GM12878 (cell line): Measurements from ENCODE around the gene SMAD2.

ENCODE experiments used
- ASH2L ChIP-seq: fragments of 300-600, 200-600 bp; sonication (generic); IDR thresholded peaks from 2 replicates; pipeline ENCODE4 v1.6.1; 2017; ENCODE audit warnings: low read depth, mild to moderate bottlenecking, borderline replicate concordance
- CREM ChIP-seq: IDR thresholded peaks from 2 replicates; pipeline ENCODE4 v1.6.1; 2014; ENCODE audit warnings: antibody characterized with exemption, low read depth
- CTCF ChIP-seq, 3 experiments: IDR thresholded peaks in 2 of 3; conservative IDR thresholded peaks in 1 of 3; 2 replicates each; pipeline ENCODE4 v1.5.1; 2011; ENCODE audit warnings: low read depth in 3 of 3, low read length in 3 of 3, mild to moderate bottlenecking in 3 of 3, control low read depth in 2 of 3, moderate library complexity in 2 of 3, inconsistent platforms in 1 of 3, mixed read lengths in 1 of 3; ENCODE audit not compliant: control insufficient read depth in 2 of 3, insufficient read depth in 1 of 3; ENCODE audit errors: extremely low read depth in 1 of 3
- E2F4 ChIP-seq: IDR thresholded peaks from 2 replicates; pipeline ENCODE4 v1.6.1; 2012; ENCODE audit warnings: low read depth, low read length, improper control_type of control experiment
- EP300 ChIP-seq, 2 experiments: fragments of 150-350 bp in 1 of 2; IDR thresholded peaks; 2 replicates each; pipeline ENCODE4 v1.6.1; 2011 to 2012; ENCODE audit warnings: low read depth in 2 of 2, low read length in 2 of 2, borderline replicate concordance in 1 of 2, improper control_type of control experiment in 1 of 2, inconsistent platforms in 1 of 2; ENCODE audit not compliant: control insufficient read depth in 1 of 2
- EZH2 ChIP-seq: IDR thresholded peaks from 2 replicates; pipeline ENCODE4 v1.6.1; 2012; ENCODE audit warnings: low read depth, mild to moderate bottlenecking, control low read depth, inconsistent platforms, low read length, borderline replicate concordance; ENCODE audit not compliant: control insufficient read depth
- KDM1A ChIP-seq: fragments of 200-600 bp; sonication (generic); IDR thresholded peaks from 2 replicates; pipeline ENCODE4 v1.6.1; 2016; ENCODE audit warnings: borderline replicate concordance
- MTA3 ChIP-seq: IDR thresholded peaks from 2 replicates; pipeline ENCODE4 v1.6.1; 2012; ENCODE audit warnings: low read length, inconsistent platforms, borderline replicate concordance
- POLR2A ChIP-seq: IDR thresholded peaks from 2 replicates; pipeline ENCODE4 v1.6.1; 2011; ENCODE audit warnings: low read depth, mild to moderate bottlenecking, low read length
- POLR2AphosphoS5 ChIP-seq: IDR thresholded peaks from 2 replicates; pipeline ENCODE4 v1.6.1; 2011; ENCODE audit warnings: mild to moderate bottlenecking, low read length, inconsistent platforms
- POU2F2 ChIP-seq: IDR thresholded peaks from 3 replicates; pipeline ENCODE4 v1.6.1; 2011; ENCODE audit warnings: low read depth, mild to moderate bottlenecking, low read length, borderline replicate concordance
- RAD21 ChIP-seq: IDR thresholded peaks from 2 replicates; pipeline ENCODE4 v1.6.1; 2011; ENCODE audit warnings: mild to moderate bottlenecking, low read depth, low read length, moderate library complexity; ENCODE audit not compliant: insufficient read depth
- YY1 ChIP-seq: IDR thresholded peaks from 2 replicates; pipeline ENCODE4 v1.6.1; 2011; ENCODE audit warnings: low read depth, mild to moderate bottlenecking, low read length
- ZNF592 ChIP-seq: fragments of 450-650 bp; IDR thresholded peaks from 2 replicates; pipeline ENCODE4 v1.6.1; 2017; ENCODE audit warnings: mild to moderate bottlenecking, moderate library complexity

GRCh38 chr18:47899107-47899840 lies 31.2 kb downstream of the SMAD2 start:
- TF ChIP-seq POLR2A, result no peak
- no peak for TF ChIP-seq CREM
- TF ChIP-seq EP300 (IDR thresholded peaks at IDR 0.05; ENCODE audit: borderline replicate concordance in 1 of 2, control insufficient read depth in 1 of 2, low read depth in 2 of 2, low read length in 2 of 2), result no peak
- no peak for TF ChIP-seq CTCF (IDR thresholded peaks at IDR 0.05 in 2 of 3, conservative IDR thresholded peaks at IDR 0.05 in 1 of 3; ENCODE audit: control insufficient read depth in 2 of 3, extremely low read depth in 1 of 3, insufficient read depth in 1 of 3, low read depth in 3 of 3, low read length in 3 of 3)
- no peak for TF ChIP-seq YY1
- TF ChIP-seq ZNF592, result no peak
- no peak for TF ChIP-seq POLR2AphosphoS5
- no peak for TF ChIP-seq POU2F2
- TF ChIP-seq KDM1A, result no peak
- no peak for TF ChIP-seq E2F4
- no peak for TF ChIP-seq ASH2L
- TF ChIP-seq RAD21, result no peak
- no peak for TF ChIP-seq EZH2
- no peak for TF ChIP-seq MTA3
